ENCODE data around the gene WNT1. TPM values are rescaled to one million over a fixed set of nuclear protein-coding genes. Genes with fewer than 3 reads are reported as not detected.

Gene WNT1
- total RNA-seq, 1 experiment from 2014 or later, result not detected

GRCh38 chr12:49024543-49024942 lies 46.4 kb downstream of the WNT1 start:
- intact Hi-C loops (cut with micrococcal nuclease; ENCODE audit: unreplicated experiment), result no loop called here
- BruUV-seq (replicated peaks), result no TSS peak
- H3K27ac Mint-ChIP-seq (ENCODE audit: unreplicated experiment), result no peak overlapping the region
- H3K27me3 Mint-ChIP-seq (ENCODE audit: unreplicated experiment), result no peaks in the 10 kb centered on the region
- CTCF ChIA-PET, result no interaction called here
- no peak for TF ChIP-seq CTCF (IDR thresholded peaks at IDR 0.05; ENCODE audit: unreplicated experiment)
- H3K36me3 Mint-ChIP-seq (ENCODE audit: insufficient read depth, unreplicated experiment), result peaks cover 40% of the 10 kb centered on the region
- H3K9me3 Mint-ChIP-seq (ENCODE audit: low read depth, unreplicated experiment), result no peaks in the 10 kb centered on the region
- H3K4me3 Mint-ChIP-seq (ENCODE audit: low read depth, unreplicated experiment), result no peak overlapping the region
- no peak for DNase-seq
- no peaks in the 10 kb centered on the region for H3K4me1 Mint-ChIP-seq (ENCODE audit: low read depth, unreplicated experiment)

GRCh38 chr12:49025463-49025862 lies 47.3 kb downstream of the WNT1 start:
- BruUV-seq (replicated peaks), result no TSS peak
- no peak for DNase-seq
- intact Hi-C loops (cut with micrococcal nuclease; ENCODE audit: unreplicated experiment), result no loop called here
- Mint-ChIP-seq H3K36me3 (ENCODE audit: insufficient read depth, unreplicated experiment) (peaks cover 35% of the 10 kb centered on the region), H3K4me3 (ENCODE audit: low read depth, unreplicated experiment) (no peak overlapping the region), H3K27ac (ENCODE audit: unreplicated experiment) (no peak overlapping the region), H3K27me3 (ENCODE audit: unreplicated experiment) (no peaks in the 10 kb centered on the region), H3K4me1 (ENCODE audit: low read depth, unreplicated experiment) (no peaks in the 10 kb centered on the region), H3K9me3 (ENCODE audit: low read depth, unreplicated experiment) (no peaks in the 10 kb centered on the region)
- CTCF ChIA-PET, result no interaction called here
- no peak for TF ChIP-seq CTCF (IDR thresholded peaks at IDR 0.05; ENCODE audit: unreplicated experiment)

GRCh38 chr12:49026101-49026500 lies 48.0 kb downstream of the WNT1 start:
- CTCF ChIA-PET, result no interaction called here
- no peak for TF ChIP-seq CTCF (IDR thresholded peaks at IDR 0.05; ENCODE audit: unreplicated experiment)
- no peaks in the 10 kb centered on the region for H3K4me1 Mint-ChIP-seq (ENCODE audit: low read depth, unreplicated experiment)
- no peak overlapping the region for H3K27ac Mint-ChIP-seq (ENCODE audit: unreplicated experiment)
- peaks cover 37% of the 10 kb centered on the region for H3K36me3 Mint-ChIP-seq (ENCODE audit: insufficient read depth, unreplicated experiment)
- no peaks in the 10 kb centered on the region for H3K9me3 Mint-ChIP-seq (ENCODE audit: low read depth, unreplicated experiment)
- H3K27me3 Mint-ChIP-seq (ENCODE audit: unreplicated experiment), result no peaks in the 10 kb centered on the region
- DNase-seq, result no peak
- intact Hi-C loops (cut with micrococcal nuclease; ENCODE audit: unreplicated experiment), result no loop called here
- no peak overlapping the region for H3K4me3 Mint-ChIP-seq (ENCODE audit: low read depth, unreplicated experiment)
- no TSS peak for BruUV-seq (replicated peaks)

GRCh38 chr12:49026678-49027480 lies 48.8 kb downstream of the WNT1 start:
- no peaks in the 10 kb centered on the region for H3K4me1 Mint-ChIP-seq (ENCODE audit: low read depth, unreplicated experiment)
- intact Hi-C loops (cut with micrococcal nuclease; ENCODE audit: unreplicated experiment), result no loop called here
- no peak for DNase-seq
- TF ChIP-seq CTCF (IDR thresholded peaks at IDR 0.05; ENCODE audit: unreplicated experiment), result no peak
- CTCF ChIA-PET, result no interaction called here
- H3K9me3 Mint-ChIP-seq (ENCODE audit: low read depth, unreplicated experiment), result no peaks in the 10 kb centered on the region
- H3K27me3 Mint-ChIP-seq (ENCODE audit: unreplicated experiment), result no peaks in the 10 kb centered on the region
- peaks cover 40% of the 10 kb centered on the region for H3K36me3 Mint-ChIP-seq (ENCODE audit: insufficient read depth, unreplicated experiment)
- no peak overlapping the region for H3K4me3 Mint-ChIP-seq (ENCODE audit: low read depth, unreplicated experiment)
- no peak overlapping the region for H3K27ac Mint-ChIP-seq (ENCODE audit: unreplicated experiment)
- BruUV-seq (replicated peaks), result no TSS peak

All from Calu3 (cell line).